GM12878 (cell line): ENCODE measurements around the gene RAD51B. TPM values are rescaled to one million over a fixed set of nuclear protein-coding genes. Genes with fewer than 3 reads are reported as not detected.

Source experiments
- ATAC-seq: fragments of 200-7000 bp; cut with Tn5 transposase; 3 replicates; pipeline ENCODE4 v1.9.1; 2020; ENCODE audit warnings: mild to moderate bottlenecking, moderate library complexity
- BruUV-seq: library from RNA; stranded (reverse); fragments of 400-500 nt; replicated peaks from 2 replicates; lab custom pipeline; 2021; lab: Mats Ljungman, UMichigan
- CTCF ChIA-PET: fragments of 300-600 bp; sonication (Branson Sonifier 250); formaldehyde crosslinking; extraction: SDS; loops from one replicate; lab custom pipeline; 2021; ENCODE audit warnings: inconsistent platforms; lab: Yijun Ruan, JAX
- POLR2A ChIA-PET: fragments of 350-600 bp; formaldehyde crosslinking; extraction: SDS; loops from one replicate; lab custom pipeline; 2021; ENCODE audit warnings: inconsistent platforms; lab: Charles Lee
- RAD21 ChIA-PET: fragments of 300-600 bp; sonication (Branson Sonifier 250); formaldehyde crosslinking; loops from one replicate; lab custom pipeline; 2023; ENCODE audit warnings: antibody characterized with exemption; ENCODE audit not compliant: unreplicated experiment; lab: Charles Lee
- SMC1A ChIA-PET: fragments of 300-600 bp; sonication (Branson Sonifier 250); formaldehyde crosslinking; loops from one replicate; lab custom pipeline; 2023; ENCODE audit not compliant: unreplicated experiment, uncharacterized antibody; lab: Charles Lee
- DNase-seq: peaks from one replicate; pipeline ENCODE4 v3.0.0-alpha.2; 2011; ENCODE audit warnings: low read depth, low spot score
- FAIRE-seq: peaks from 3 replicates; lab custom pipeline; 2011; peaks lifted over from hg19 to GRCh38; lab: Jason Lieb, UNC
- H2AFZ ChIP-seq: 2 replicates; pipeline ENCODE4 v1.6.0; 2011; ENCODE audit warnings: low read depth, low read length, control low read depth; ENCODE audit not compliant: control insufficient read depth
- H3K27ac ChIP-seq: 2 replicates; pipeline ENCODE4 v1.5.1; 2011; ENCODE audit warnings: control low read depth; ENCODE audit not compliant: control insufficient read depth, insufficient read depth
- H3K27me3 ChIP-seq, 2 experiments: replicated peaks in 1 of 2; 2 replicates each; pipeline versions ENCODE4 v1.6.0 to v1.6.1; 2011; ENCODE audit warnings: low read length in 1 of 2; ENCODE audit not compliant: control insufficient read depth in 2 of 2, insufficient read depth in 2 of 2
- H3K36me3 ChIP-seq, 2 experiments: 2 replicates each; pipeline ENCODE4 v1.5.1; 2011; ENCODE audit warnings: low read length in 1 of 2; ENCODE audit not compliant: control insufficient read depth in 2 of 2, insufficient read depth in 2 of 2
- H3K4me1 ChIP-seq: 2 replicates; pipeline ENCODE4 v1.6.1; 2011; ENCODE audit warnings: mild to moderate bottlenecking, low read length, moderate library complexity, mixed read lengths; ENCODE audit not compliant: control insufficient read depth, insufficient read depth
- H3K4me2 ChIP-seq: 2 replicates; pipeline ENCODE4 v1.6.0; 2011; ENCODE audit warnings: control low read depth; ENCODE audit not compliant: control insufficient read depth, insufficient read depth
- H3K4me3 ChIP-seq: fragments of 200-600 bp; sonication (generic); 2 replicates; pipeline ENCODE4 v1.5.1; 2016
- H3K79me2 ChIP-seq: 2 replicates; pipeline ENCODE4 v1.6.0; 2011; ENCODE audit warnings: low read length; ENCODE audit not compliant: control insufficient read depth, insufficient read depth
- H3K9ac ChIP-seq: 2 replicates; pipeline ENCODE4 v1.8.0; 2011; ENCODE audit warnings: low read length, control low read depth, mixed read lengths; ENCODE audit not compliant: control insufficient read depth, insufficient read depth
- H3K9me3 ChIP-seq: replicated peaks from 3 replicates; pipeline ENCODE4 v1.5.1; 2011; ENCODE audit warnings: mild to moderate bottlenecking, low read length; ENCODE audit not compliant: control insufficient read depth, insufficient read depth
- H4K20me1 ChIP-seq: 2 replicates; pipeline ENCODE4 v1.6.0; 2011; ENCODE audit not compliant: control insufficient read depth, insufficient read depth
- ATF3 ChIP-seq: IDR thresholded peaks from 2 replicates; pipeline ENCODE4 v1.6.1; 2011; ENCODE audit warnings: low read depth, mild to moderate bottlenecking, low read length, moderate library complexity, borderline replicate concordance; ENCODE audit errors: extremely low read depth
- BACH1 ChIP-seq: fragments of 450-650 bp; IDR thresholded peaks from 2 replicates; pipeline ENCODE4 v1.6.1; 2017; ENCODE audit warnings: mild to moderate bottlenecking, borderline replicate concordance
- BHLHE40 ChIP-seq, 2 experiments: fragments of 450-650 bp in 1 of 2; IDR thresholded peaks; 2 replicates each; pipeline ENCODE4 v1.6.1; 2011 to 2017; ENCODE audit warnings: low read depth in 2 of 2, borderline replicate concordance in 1 of 2, improper control_type of control experiment in 1 of 2, low read length in 1 of 2, mild to moderate bottlenecking in 1 of 2
- CREM ChIP-seq: IDR thresholded peaks from 2 replicates; pipeline ENCODE4 v1.6.1; 2014; ENCODE audit warnings: antibody characterized with exemption, low read depth
- IKZF1 ChIP-seq: fragments of 450-650 bp; conservative IDR thresholded peaks from 2 replicates; pipeline ENCODE4 v1.6.1; 2017; ENCODE audit warnings: antibody characterized with exemption, mild to moderate bottlenecking
- IRF4 ChIP-seq: IDR thresholded peaks from 2 replicates; pipeline ENCODE4 v1.6.1; 2011; ENCODE audit warnings: low read depth, low read length
- LARP7 ChIP-seq: fragments of 450-650 bp; IDR thresholded peaks from 2 replicates; pipeline ENCODE4 v1.6.1; 2017; ENCODE audit warnings: mild to moderate bottlenecking
- MAX ChIP-seq: IDR thresholded peaks from 2 replicates; pipeline ENCODE4 v1.6.1; 2012; ENCODE audit warnings: low read depth, low read length, improper control_type of control experiment
- MXI1 ChIP-seq: fragments of 150-350 bp; IDR thresholded peaks from 2 replicates; pipeline ENCODE4 v1.6.1; 2011; ENCODE audit warnings: low read depth, mild to moderate bottlenecking, inconsistent platforms, low read length, improper control_type of control experiment
- NR2F1 ChIP-seq: fragments of 450-650 bp; conservative IDR thresholded peaks from 2 replicates; pipeline ENCODE4 v1.6.1; 2017; ENCODE audit warnings: mild to moderate bottlenecking
- PAX8 ChIP-seq: fragments of 450-650 bp; IDR thresholded peaks from 2 replicates; pipeline ENCODE4 v1.6.1; 2017; ENCODE audit warnings: mild to moderate bottlenecking, moderate library complexity
- PML ChIP-seq: IDR thresholded peaks from 2 replicates; pipeline ENCODE4 v1.6.1; 2012; ENCODE audit warnings: low read length, inconsistent platforms
- RFX5 ChIP-seq: IDR thresholded peaks from 2 replicates; pipeline ENCODE4 v1.6.1; 2011; ENCODE audit warnings: low read depth, low read length, improper control_type of control experiment
- SREBF2 ChIP-seq: IDR thresholded peaks from 2 replicates; pipeline ENCODE4 v1.6.1; 2012; ENCODE audit warnings: mild to moderate bottlenecking, low read length
- STAT3 ChIP-seq: IDR thresholded peaks from 2 replicates; pipeline ENCODE4 v1.6.1; 2011; ENCODE audit warnings: low read depth, low read length, improper control_type of control experiment
- TCF3 ChIP-seq: IDR thresholded peaks from 2 replicates; pipeline ENCODE4 v1.6.1; 2012; ENCODE audit warnings: low read depth, mild to moderate bottlenecking, low read length, borderline replicate concordance; ENCODE audit not compliant: insufficient read depth
- WGBS: methylation state at CpG from one replicate; pipeline ENCODE4 v1.1.6; 2016; ENCODE audit warnings: low lambda C conversion rate; ENCODE audit not compliant: insufficient replicate concordance, insufficient coverage; ENCODE audit errors: missing lambda C conversion rate; 5-methylcytosine and 5-hydroxymethylcytosine counted together
- in situ Hi-C: fragments of 300-500 bp; cut with MboI; formaldehyde crosslinking; loops from 9 replicates; pipeline ENCODE4 v1.14.3; 2018; ENCODE audit warnings: mixed read lengths
- intact Hi-C: fragments of 100-400 bp; cut with micrococcal nuclease; formaldehyde crosslinking; loops from one replicate; pipeline ENCODE4 v1.14.2; 2022; ENCODE audit not compliant: unreplicated experiment
- polyA plus RNA-seq, 11 experiments: library from polyadenylated mRNA; depleted of rRNA in 4 of 11; unstranded in 6 of 11; stranded (reverse) in 5 of 11; fragments of >200 nt; fragmentation: Nextera tagmentation in 4 of 11; fragmentation: Illumina TruSeq in 1 of 11; extraction: Ambion mirVana in 4 of 11; extraction: Trizol in 1 of 11; gene quantifications; 1 replicate in 1 of 11; 2 replicates in 10 of 11; pipeline versions ENCODE4 v1.2.1 to v1.2.3, GENCODE V29; 2011 to 2016; ENCODE audit warnings: inconsistent platforms in 2 of 11, missing spikeins in 2 of 11, low read depth in 1 of 11
- total RNA-seq, 4 experiments: library from RNA; depleted of rRNA in 3 of 4; stranded (reverse); fragments of >200 nt in 3 of 4; fragmentation: Illumina TruSeq in 1 of 4; extraction: Trizol in 1 of 4; gene quantifications; 2 replicates each; pipeline versions ENCODE4 v1.2.1 to v1.2.3, GENCODE V29; 2013 to 2021

The RAD51B gene
- total and polyA plus RNA-seq, 10 of the 15 experiments (the other 5 are each of a cell fraction or from before 2014, with no cell fraction given): 9.8 to 26.8 (median 21.3) TPM

GRCh38 chr14:67990576-67990975 lies 171.0 kb downstream of the RAD51B start:
- ChIA-PET SMC1A (interaction anchor here (0.7 kb wide), 1 partner anchor 22 kb away, joined by 3 read pairs; no protein-coding TSS in a partner anchor), RAD21 (no interaction called here), POLR2A (no interaction called here), CTCF (no interaction called here)
- no peak for TF ChIP-seq IRF4
- TF ChIP-seq BHLHE40 (IDR thresholded peaks at IDR 0.05; ENCODE audit: borderline replicate concordance in 1 of 2, low read depth in 2 of 2, low read length in 1 of 2): no peak
- TF ChIP-seq PML: no peak
- no peak for TF ChIP-seq LARP7
- no peak for TF ChIP-seq NR2F1
- no peak for TF ChIP-seq CREM
- no peak for TF ChIP-seq IKZF1
- no peak for TF ChIP-seq TCF3
- no peak for TF ChIP-seq BACH1
- no peak for TF ChIP-seq RFX5
- no peak for TF ChIP-seq STAT3
- no peak for TF ChIP-seq MXI1
- TF ChIP-seq ATF3: no peak
- no peak for TF ChIP-seq PAX8
- no peak for TF ChIP-seq SREBF2
- TF ChIP-seq MAX: no peak
- Histone ChIP-seq H3K4me1 (no peaks in the 10 kb centered on the region), H2AFZ (no peak overlapping the region), H4K20me1 (no peaks in the 10 kb centered on the region), H3K4me3 (no peak overlapping the region), H3K36me3 (no peaks in the 10 kb centered on the region), H3K27me3 (no peaks in the 10 kb centered on the region), H3K4me2 (no peak overlapping the region), H3K27ac (no peak overlapping the region), H3K9me3 (no peaks in the 10 kb centered on the region; the same call in 2 of the 3 replicates), H3K9ac (no peak overlapping the region), H3K79me2 (no peaks in the 10 kb centered on the region)
- ATAC-seq: no peak
- intact Hi-C loops (no loop called here), in situ Hi-C loops (no loop called here)
- WGBS: 65% methylated on average over 3 of the region's 3 CpGs
- DNase-seq: no peak
- BruUV-seq: no TSS peak
- no peak for FAIRE-seq
